Activated naive CD4-positive, alpha-beta T cell (primary cell): ENCODE results near the gene LACTBL1.

Experiments used
- DNase-seq, 4 experiments: peaks; one replicate each; lab custom pipeline; 2025; lab: John Stamatoyannopoulos, UW

The LACTBL1 gene

DNA sequence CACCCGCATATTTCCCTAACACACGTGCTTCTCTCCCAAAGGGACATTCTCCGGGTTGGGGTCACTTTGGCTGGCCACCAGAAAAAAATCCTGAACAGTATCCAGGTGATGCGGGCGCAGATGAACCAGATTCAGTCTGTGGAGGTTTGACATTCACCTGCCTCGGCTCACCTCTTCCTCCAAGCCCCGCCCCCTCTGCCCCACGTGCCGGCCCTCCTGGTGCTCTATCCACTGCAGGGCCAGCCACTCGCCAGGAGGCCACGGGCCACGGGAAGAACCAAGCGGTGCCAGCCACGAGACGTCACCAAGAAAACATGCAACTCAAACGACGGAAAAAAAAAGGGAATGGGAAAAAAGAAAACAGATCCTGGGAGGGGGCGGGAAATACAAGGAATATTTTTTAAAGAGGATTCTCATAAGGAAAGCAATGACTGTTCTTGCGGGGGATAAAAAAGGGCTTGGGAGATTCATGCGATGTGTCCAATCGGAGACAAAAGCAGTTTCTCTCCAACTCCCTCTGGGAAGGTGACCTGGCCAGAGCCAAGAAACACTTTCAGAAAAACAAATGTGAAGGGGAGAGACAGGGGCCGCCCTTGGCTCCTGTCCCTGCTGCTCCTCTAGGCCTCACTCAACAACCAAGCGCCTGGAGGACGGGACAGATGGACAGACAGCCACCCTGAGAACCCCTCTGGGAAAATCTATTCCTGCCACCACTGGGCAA is 59.1 kb downstream of the LACTBL1 start:
- no peak for DNase-seq

- DNase-seq: no peak
Observed at GRCh38 chr1:22912311-22912710, 60.4 kb downstream of the LACTBL1 start.

GRCh38 chr1:22910986-22911651 is 61.5 kb downstream of the LACTBL1 start:
- no peak for DNase-seq

GRCh38 chr1:22910286-22910685 is 62.4 kb downstream of the LACTBL1 start:
- no peak for DNase-seq

GRCh38 chr1:22908880-22909426 is 63.7 kb downstream of the LACTBL1 start:
- no peak for DNase-seq

DNA sequence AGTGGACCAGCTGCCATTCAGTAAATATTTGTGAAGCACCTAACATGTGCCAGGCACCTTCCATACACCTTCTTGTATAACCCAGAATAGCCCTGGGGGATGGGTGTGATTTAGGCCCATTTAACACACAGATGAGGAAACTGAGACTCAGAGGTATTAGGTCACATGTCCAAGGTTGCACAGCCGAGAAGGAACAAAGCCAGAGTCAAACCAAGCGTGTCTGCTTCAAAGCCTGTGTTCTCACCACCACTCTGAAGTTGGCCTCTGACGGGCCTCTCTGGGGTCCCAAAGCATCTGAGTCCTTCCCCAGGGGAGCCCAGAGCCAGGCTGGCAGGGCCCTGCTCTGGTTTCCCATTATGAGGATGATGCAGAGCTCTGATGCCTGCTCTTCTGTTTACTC is 65.1 kb downstream of the LACTBL1 start:
- DNase-seq: no peak

GRCh38 chr1:22906968-22907367 is 65.7 kb downstream of the LACTBL1 start:
- DNase-seq: no peak

- DNase-seq: no peak
Observed at GRCh38 chr1:22903113-22903512, 69.6 kb downstream of the LACTBL1 start.
